K562 (cell line): Measurements from ENCODE around the gene TPK1. TPM values are rescaled to one million over a fixed set of nuclear protein-coding genes. Genes with fewer than 3 reads are reported as not detected.

Experiments used
- BHLHE40 ChIP-seq: IDR thresholded peaks from 2 replicates; pipeline ENCODE4 v1.6.1; 2011; ENCODE audit warnings: low read length, improper control_type of control experiment
- CBFA2T2 ChIP-seq: fragments of 450-650 bp; conservative IDR thresholded peaks from 2 replicates; pipeline ENCODE4 v1.6.1; 2017; ENCODE audit warnings: mild to moderate bottlenecking
- ELF1 ChIP-seq: fragments of 200-800 bp; sonication (Bioruptor generic); IDR thresholded peaks from 2 replicates; pipeline ENCODE4 v1.6.1; 2016; ENCODE audit warnings: missing genetic modification characterization, missing compliant biosample characterization
- GATAD2A ChIP-seq: fragments of 450-650 bp; IDR thresholded peaks from 2 replicates; pipeline ENCODE4 v1.6.1; 2017
- HDAC6 ChIP-seq: IDR thresholded peaks from 2 replicates; pipeline ENCODE4 v1.6.1; 2012; ENCODE audit warnings: low read depth, mild to moderate bottlenecking, control low read depth, inconsistent platforms, low read length, moderate library complexity
- KLF16 ChIP-seq: IDR thresholded peaks from 2 replicates; pipeline ENCODE4 v1.6.1; 2016; ENCODE audit warnings: antibody characterized with exemption
- MEIS2 ChIP-seq: fragments of 450-650 bp; IDR thresholded peaks from 2 replicates; pipeline ENCODE4 v1.6.1; 2014; ENCODE audit warnings: mild to moderate bottlenecking; ENCODE audit not compliant: partially characterized antibody
- NFE2 ChIP-seq: IDR thresholded peaks from 2 replicates; pipeline ENCODE4 v1.6.1; 2014; ENCODE audit warnings: antibody characterized with exemption, low read depth
- NFRKB ChIP-seq: fragments of 450-650 bp; IDR thresholded peaks from 2 replicates; pipeline ENCODE4 v1.6.1; 2016; ENCODE audit warnings: low read depth
- NRF1 ChIP-seq, 2 experiments: fragments of 450-650 bp; IDR thresholded peaks in 1 of 2; conservative IDR thresholded peaks in 1 of 2; 2 replicates each; pipeline ENCODE4 v1.6.1; 2014; ENCODE audit warnings: mild to moderate bottlenecking in 2 of 2
- PRPF4 ChIP-seq: fragments of 200-400 bp; formaldehyde crosslinking; IDR thresholded peaks from one replicate; pipeline ENCODE4 v1.6.1; 2017; ENCODE audit warnings: low read length, low read depth, mild to moderate bottlenecking; ENCODE audit not compliant: insufficient read depth, poor library complexity, severe bottlenecking
- RAD21 ChIP-seq, 2 experiments: fragments of 250-450 bp in 1 of 2; fragments of 450-650 bp in 1 of 2; sonication (Bioruptor Pico) in 1 of 2; formaldehyde crosslinking in 1 of 2; IDR thresholded peaks in 1 of 2; conservative IDR thresholded peaks in 1 of 2; 2 replicates each; pipeline versions ENCODE4 v1.4.0 to v1.8.0; 2020 to 2022; ENCODE audit warnings: mild to moderate bottlenecking in 2 of 2, moderate library complexity in 1 of 2
- SAP30 ChIP-seq: fragments of 200-600 bp; sonication (generic); IDR thresholded peaks from 2 replicates; pipeline ENCODE4 v1.6.1; 2012; ENCODE audit warnings: borderline replicate concordance, low read depth, mild to moderate bottlenecking, moderate library complexity, low read length, control low read depth, inconsistent platforms; ENCODE audit not compliant: insufficient read depth, poor library complexity, severe bottlenecking
- SOX6 ChIP-seq: fragments of 450-650 bp; IDR thresholded peaks from 2 replicates; pipeline ENCODE4 v1.6.1; 2014; ENCODE audit warnings: mild to moderate bottlenecking
- TEAD4 ChIP-seq, 2 experiments: sonication (generic) in 1 of 2; formaldehyde crosslinking in 1 of 2; IDR thresholded peaks; 2 replicates each; pipeline versions ENCODE4 v1.6.1 to v1.8.0; 2012 to 2022; ENCODE audit warnings: borderline replicate concordance in 1 of 2, inconsistent platforms in 1 of 2, low read length in 1 of 2, mild to moderate bottlenecking in 1 of 2, missing genetic modification reagents in 1 of 2
- U2AF2 ChIP-seq: fragments of 200-400 bp; formaldehyde crosslinking; optimal IDR thresholded peaks from 2 replicates; pipeline ENCODE3; 2017; ENCODE audit warnings: low read depth, mild to moderate bottlenecking, low read length
- WHSC1 ChIP-seq: IDR thresholded peaks from one replicate; pipeline ENCODE4 v1.6.1; 2012; ENCODE audit warnings: low read length, control low read depth, inconsistent platforms
- XRCC3 ChIP-seq: fragments of 450-650 bp; IDR thresholded peaks from 2 replicates; pipeline ENCODE4 v1.6.1; 2017; ENCODE audit warnings: mild to moderate bottlenecking, moderate library complexity
- ZC3H4 ChIP-seq: sonication (generic); formaldehyde crosslinking; IDR thresholded peaks from 2 replicates; pipeline ENCODE4 v1.9.0; 2021; ENCODE audit warnings: missing genetic modification reagents, borderline replicate concordance
- ZFPM2 ChIP-seq: fragments of 250-450 bp; sonication (Bioruptor Pico); IDR thresholded peaks from 2 replicates; pipeline ENCODE4 v1.5.1; 2022; ENCODE audit warnings: mild to moderate bottlenecking
- ZKSCAN1 ChIP-seq: fragments of 150-350 bp; IDR thresholded peaks from 2 replicates; pipeline ENCODE4 v1.6.1; 2016; ENCODE audit warnings: low read depth, low read length
- ZSCAN29 ChIP-seq: fragments of 450-650 bp; IDR thresholded peaks from 2 replicates; pipeline ENCODE4 v1.6.1; 2017
- polyA plus RNA-seq, 8 experiments: library from polyadenylated mRNA; depleted of rRNA in 4 of 8; stranded (reverse) in 5 of 8; unstranded in 3 of 8; fragments of >200 nt; fragmentation: Nextera tagmentation in 2 of 8; fragmentation: Illumina TruSeq in 1 of 8; extraction: Ambion mirVana in 2 of 8; extraction: Trizol in 1 of 8; gene quantifications; 2 replicates each; pipeline versions ENCODE4 v1.2.1 to v1.2.3, GENCODE V29; 2011 to 2014; ENCODE audit warnings: inconsistent platforms in 1 of 8, missing spikeins in 1 of 8
- total RNA-seq, 7 experiments: library from RNA; depleted of rRNA in 6 of 7; stranded (reverse); fragments of >200 nt in 6 of 7; fragmentation: Illumina TruSeq in 2 of 7; extraction: Trizol in 2 of 7; gene quantifications; 2 replicates each; pipeline versions ENCODE4 v1.2.1 to v1.2.3, GENCODE V29; 2011 to 2021; ENCODE audit warnings: low replicate concordance in 1 of 7
- TF ChIP-seq, protein P1 (sequence below): fragments of 250-450 bp; sonication (Bioruptor Pico); IDR thresholded peaks from 2 replicates; pipeline ENCODE4 v1.4.0; 2020
- TF ChIP-seq, protein P2 (sequence below): IDR thresholded peaks from 2 replicates; pipeline ENCODE4 v1.6.1; 2012; ENCODE audit warnings: low read depth, low read length, improper control_type of control experiment, borderline replicate concordance
- TF ChIP-seq, protein P3 (sequence below): fragments of 450-650 bp; IDR thresholded peaks from 2 replicates; pipeline ENCODE4 v1.6.1; 2018; ENCODE audit warnings: mild to moderate bottlenecking, low read depth; ENCODE audit not compliant: partially characterized antibody

Gene TPK1
- total and polyA plus RNA-seq, 9 of the 15 experiments (the other 6 are each of a cell fraction or from before 2014, with no cell fraction given) = 5.1 to 16.2 (median 9.2) TPM

- TF ChIP-seq NFRKB (no peak), NRF1 (conservative IDR thresholded peaks at IDR 0.05 in 1 of 2, IDR thresholded peaks at IDR 0.05 in 1 of 2) (no peak), U2AF2 (no peak), BHLHE40 (no peak), CBFA2T2 (peak; percentile 56), TEAD4 (IDR thresholded peaks at IDR 0.05; ENCODE audit: low read length) (peak; percentile 70; the same call in 1 of the 2 replicates), TEAD4 (CRISPR knock-in tag; IDR thresholded peaks at IDR 0.05; ENCODE audit: borderline replicate concordance) (no peak), MEIS2 (peak; percentile 91), KLF16 (peak; percentile 59; the same call in 1 of the 2 replicates), PRPF4 (no peak), NFE2 (peak; percentile 59; the same call in 1 of the 2 replicates), SOX6 (peak; percentile 52; the same call in 1 of the 2 replicates), ZKSCAN1 (peak; percentile 97), ZFPM2 (CRISPR knock-in tag) (no peak), RAD21 (CRISPR knock-in tag; conservative IDR thresholded peaks at IDR 0.05 in 1 of 2, IDR thresholded peaks at IDR 0.05 in 1 of 2) (no peak), XRCC3 (no peak), ELF1 (tag) (no peak), GATAD2A (no peak), SAP30 (no peak), ZC3H4 (CRISPR knock-in tag) (no peak), HDAC6 (no peak), ZSCAN29 (no peak), WHSC1 (no peak)
- TF ChIP-seq, protein P1, sequence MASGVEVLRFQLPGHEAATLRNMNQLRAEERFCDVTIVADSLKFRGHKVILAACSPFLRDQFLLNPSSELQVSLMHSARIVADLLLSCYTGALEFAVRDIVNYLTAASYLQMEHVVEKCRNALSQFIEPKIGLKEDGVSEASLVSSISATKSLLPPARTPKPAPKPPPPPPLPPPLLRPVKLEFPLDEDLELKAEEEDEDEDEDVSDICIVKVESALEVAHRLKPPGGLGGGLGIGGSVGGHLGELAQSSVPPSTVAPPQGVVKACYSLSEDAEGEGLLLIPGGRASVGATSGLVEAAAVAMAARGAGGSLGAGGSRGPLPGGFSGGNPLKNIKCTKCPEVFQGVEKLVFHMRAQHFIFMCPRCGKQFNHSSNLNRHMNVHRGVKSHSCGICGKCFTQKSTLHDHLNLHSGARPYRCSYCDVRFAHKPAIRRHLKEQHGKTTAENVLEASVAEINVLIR (CRISPR knock-in tag) = no peak
- TF ChIP-seq, protein P2, sequence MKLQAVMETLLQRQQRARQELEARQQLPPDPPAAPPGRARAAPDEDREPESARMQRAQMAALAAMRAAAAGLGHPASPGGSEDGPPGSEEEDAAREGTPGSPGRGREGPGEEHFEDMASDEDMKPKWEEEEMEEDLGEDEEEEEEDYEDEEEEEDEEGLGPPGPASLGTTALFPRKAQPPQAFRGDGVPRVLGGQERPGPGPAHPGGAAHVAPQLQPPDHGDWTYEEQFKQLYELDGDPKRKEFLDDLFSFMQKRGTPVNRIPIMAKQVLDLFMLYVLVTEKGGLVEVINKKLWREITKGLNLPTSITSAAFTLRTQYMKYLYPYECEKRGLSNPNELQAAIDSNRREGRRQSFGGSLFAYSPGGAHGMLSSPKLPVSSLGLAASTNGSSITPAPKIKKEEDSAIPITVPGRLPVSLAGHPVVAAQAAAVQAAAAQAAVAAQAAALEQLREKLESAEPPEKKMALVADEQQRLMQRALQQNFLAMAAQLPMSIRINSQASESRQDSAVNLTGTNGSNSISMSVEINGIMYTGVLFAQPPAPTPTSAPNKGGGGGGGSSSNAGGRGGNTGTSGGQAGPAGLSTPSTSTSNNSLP = peak; percentile 38; the same call in 1 of the 2 replicates
- TF ChIP-seq, protein P3, sequence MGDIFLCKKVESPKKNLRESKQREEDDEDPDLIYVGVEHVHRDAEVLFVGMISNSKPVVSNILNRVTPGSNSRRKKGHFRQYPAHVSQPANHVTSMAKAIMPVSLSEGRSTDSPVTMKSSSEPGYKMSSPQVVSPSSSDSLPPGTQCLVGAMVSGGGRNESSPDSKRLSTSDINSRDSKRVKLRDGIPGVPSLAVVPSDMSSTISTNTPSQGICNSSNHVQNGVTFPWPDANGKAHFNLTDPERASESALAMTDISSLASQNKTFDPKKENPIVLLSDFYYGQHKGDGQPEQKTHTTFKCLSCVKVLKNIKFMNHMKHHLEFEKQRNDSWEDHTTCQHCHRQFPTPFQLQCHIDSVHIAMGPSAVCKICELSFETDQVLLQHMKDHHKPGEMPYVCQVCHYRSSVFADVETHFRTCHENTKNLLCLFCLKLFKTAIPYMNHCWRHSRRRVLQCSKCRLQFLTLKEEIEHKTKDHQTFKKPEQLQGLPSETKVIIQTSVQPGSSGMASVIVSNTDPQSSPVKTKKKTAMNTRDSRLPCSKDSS = no peak
Observed at GRCh38 chr7:144830024-144830785, 5.6 kb downstream of the TPK1 start (continued).
